GM04503 (cell line): ENCODE data around the gene LRRC34.

Experiments used
- DNase-seq: peaks from one replicate; pipeline ENCODE4 v3.0.0-alpha.2; 2012; ENCODE audit warnings: low read depth

LRRC34 gene, protein sequence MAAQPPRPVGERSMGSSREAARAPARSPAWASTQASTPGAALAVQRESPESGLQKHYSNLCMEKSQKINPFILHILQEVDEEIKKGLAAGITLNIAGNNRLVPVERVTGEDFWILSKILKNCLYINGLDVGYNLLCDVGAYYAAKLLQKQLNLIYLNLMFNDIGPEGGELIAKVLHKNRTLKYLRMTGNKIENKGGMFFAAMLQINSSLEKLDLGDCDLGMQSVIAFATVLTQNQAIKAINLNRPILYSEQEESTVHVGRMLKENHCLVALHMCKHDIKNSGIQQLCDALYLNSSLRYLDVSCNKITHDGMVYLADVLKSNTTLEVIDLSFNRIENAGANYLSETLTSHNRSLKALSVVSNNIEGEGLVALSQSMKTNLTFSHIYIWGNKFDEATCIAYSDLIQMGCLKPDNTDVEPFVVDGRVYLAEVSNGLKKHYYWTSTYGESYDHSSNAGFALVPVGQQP

DNA sequence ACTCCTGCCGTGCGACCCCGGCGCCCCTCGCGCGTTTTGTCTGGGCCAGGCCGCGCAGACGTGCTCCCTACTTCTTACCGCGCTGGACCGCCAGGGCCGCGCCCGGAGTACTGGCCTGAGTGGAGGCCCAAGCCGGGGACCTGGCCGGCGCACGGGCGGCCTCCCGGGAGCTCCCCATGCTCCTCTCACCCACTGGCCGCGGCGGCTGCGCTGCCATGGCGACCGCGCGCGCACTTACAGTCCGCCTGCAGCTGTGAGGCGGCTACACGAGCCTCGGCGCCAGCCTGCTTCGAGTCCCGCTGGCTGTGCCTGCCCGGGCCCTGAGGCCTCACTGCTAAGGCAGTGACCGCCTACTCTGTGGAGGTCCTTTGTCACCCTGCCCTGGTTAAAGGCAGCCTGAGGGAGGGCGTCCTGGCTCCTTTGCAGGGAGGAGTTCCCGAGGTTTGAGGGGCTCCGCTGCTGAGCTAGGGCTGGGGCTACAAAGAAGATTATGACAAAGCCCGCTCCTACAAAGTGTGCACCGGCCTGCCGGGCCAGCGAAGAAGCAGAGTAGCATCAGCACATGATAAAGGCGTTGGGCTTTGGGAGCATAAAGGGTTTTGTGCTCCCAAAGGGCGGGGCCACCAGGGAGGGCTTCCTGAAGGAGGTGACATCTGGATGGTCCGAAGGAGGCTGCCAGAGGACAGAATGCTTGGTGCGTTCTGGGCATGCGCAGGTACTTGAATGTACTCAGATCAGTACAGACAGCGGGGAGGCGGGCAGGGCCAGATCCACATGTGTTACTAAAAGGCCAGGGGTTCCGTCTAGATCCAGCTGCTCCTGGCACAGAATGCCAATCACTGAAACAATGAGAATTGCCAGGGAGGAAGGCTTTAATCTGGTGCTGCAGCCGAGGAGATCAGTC is at the start of gene LRRC34, which contains the start of gene LRRIQ4:
TSS of gene LRRC34 (minus strand) at position 573 of the 904 bp plus-strand sequence. CDS start at position 217, 356 bp downstream.
TSS of gene LRRIQ4 (plus strand) at position 539 of the 904 bp plus-strand sequence. CDS start 9,052 bp downstream, outside the sequence.
- no peak for DNase-seq

DNA sequence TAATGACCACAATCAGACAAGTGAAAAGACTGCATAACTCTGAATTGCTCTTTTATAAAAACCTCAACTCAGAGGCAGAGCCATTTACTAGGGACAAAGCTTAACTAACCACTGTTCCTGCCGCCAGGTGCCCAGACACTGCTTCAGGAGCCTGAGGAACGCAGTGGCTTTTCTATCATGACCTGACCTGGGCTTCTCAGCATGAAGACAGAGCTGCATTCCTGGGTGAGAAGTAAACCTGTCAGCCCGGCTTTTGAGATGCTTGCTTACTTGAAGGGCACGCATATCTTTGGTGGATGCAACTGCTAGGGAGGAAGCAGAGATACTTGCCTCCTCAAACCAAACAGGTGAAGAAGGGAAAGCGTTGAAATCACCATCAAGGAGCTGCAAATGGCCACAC is 49.2 kb upstream of the LRRC34 start:
- no peak for DNase-seq

DNA sequence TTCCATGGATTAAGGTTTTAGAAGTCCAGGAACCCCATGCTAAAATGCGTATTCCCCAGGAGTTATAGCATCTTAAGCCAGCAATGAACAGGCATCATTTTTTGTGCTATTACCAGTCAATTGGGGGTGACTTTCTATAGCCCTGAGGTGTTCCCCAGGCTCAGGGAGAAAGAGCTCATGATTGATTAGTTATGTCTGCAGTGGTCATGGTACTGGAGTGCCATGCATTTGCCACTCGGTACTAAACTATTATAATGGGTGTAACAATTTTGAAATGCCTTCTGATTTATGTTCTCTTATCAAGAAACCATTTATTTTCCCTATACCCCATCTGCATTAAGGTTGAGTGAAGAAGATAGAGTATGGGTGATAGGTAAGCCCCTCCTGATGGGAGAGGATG is 45.1 kb upstream of the LRRC34 start:
- DNase-seq, result no peak

DNA sequence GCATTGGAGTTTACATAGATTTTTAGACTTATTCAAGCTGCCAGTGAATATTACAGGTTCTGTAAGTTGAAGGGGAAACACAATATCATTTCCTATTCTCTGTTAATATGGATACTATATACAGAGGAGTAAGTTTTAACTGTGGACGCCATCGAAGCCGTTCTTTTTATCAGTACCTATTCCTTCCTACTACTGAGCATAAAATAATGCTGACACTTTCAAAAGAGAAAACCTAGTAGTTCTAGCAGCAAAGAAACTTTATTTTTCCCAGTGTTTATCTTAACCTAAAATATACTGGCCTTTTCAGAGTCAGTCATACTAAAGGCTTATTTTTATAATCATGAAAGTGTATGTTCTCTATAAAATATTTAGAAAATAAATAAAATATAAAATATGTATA is 42.8 kb upstream of the LRRC34 start:
- DNase-seq, result no peak

DNA sequence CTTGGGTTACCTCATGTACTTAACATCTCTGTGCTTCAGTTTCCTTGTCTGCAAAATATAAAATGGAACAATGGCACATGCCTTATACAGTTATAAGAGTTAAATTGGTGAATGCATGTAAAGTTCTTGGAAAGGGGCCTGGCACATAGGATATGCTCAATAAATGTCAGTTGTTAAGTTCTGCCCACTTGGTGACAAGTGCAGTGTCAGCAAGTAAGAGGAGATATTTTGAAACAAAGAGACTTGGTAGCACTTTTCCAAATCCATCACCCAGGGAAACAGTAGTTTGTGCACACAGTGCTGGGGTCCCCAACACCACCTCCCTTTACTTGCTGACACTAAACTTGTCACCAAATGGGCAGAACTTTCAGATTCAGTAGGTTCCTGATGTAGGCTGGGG is 37.9 kb upstream of the LRRC34 start:
- DNase-seq, result no peak

DNA sequence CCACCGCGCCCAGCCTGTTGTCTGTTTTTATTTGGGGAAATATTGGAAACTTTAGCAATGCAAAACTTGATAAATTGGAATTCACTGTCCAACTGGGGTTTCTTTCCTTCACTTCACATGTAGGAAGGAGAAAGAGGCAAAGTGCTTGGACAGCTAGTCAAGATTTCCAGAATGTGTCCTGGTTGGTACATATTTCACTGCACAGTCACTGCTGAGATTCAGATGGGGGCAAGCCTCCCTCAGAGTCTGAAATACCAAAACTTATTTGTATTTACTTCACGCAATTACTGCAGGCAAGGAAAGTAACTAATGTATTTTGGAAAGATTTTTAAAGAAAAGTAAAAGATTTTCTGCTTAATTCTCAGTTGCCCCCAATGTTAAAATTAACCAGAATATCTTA is 36.0 kb upstream of the LRRC34 start:
- DNase-seq, result no peak

DNA sequence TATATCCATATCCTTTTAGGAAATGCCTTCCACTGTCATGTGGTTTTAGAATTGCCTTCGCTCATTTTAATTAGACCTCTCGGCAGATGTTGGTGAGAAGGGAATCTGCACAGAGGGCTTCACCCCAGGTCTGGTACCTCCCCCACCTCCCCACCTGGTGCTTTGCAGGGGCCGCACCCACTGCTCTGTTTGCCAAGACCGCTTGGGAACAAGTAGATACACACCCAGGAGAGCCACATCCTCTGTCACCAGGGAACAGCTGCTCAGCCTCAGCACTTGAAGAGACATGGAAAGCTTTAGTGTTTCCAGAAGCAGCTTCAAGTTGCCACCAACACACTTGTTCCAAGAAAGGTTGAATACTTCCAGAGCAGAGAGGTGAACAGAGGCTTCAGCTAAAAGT is 35.2 kb upstream of the LRRC34 start:
- DNase-seq, result no peak

DNA sequence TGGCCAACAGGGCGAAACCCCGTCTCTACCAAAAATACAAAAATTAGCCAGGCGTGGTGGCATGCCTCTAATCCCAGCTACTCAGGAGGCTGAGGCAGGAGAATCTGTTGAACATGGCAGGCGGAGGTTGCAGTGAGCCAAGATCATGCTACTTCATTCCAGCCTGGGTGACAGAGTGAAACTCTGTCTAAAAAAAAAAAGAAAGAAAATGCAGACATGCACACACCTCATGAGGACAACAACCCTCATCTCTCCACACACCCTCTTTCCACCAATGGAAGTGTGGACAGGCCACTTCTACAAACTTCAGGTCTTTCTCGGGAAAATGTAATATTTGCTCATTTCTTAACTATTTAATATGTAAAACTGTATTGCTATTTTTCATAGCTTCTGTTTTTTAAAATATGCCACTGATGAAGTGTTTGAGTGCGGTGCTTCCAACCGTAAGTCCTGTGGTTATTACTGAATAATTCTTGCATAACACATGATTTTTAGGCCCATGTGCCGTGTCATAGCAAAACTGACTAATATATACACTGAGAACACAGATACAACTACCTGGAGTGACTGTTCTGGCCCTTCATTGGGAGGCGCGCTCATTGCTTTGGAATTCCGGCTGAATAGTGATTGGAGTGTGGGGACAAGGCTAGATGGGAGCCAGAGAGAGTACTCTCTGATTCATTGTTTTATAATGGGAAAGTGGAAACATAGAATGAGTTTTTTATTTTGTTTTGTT is 33.9 kb upstream of the LRRC34 start:
- DNase-seq, result peak; percentile 27

DNA sequence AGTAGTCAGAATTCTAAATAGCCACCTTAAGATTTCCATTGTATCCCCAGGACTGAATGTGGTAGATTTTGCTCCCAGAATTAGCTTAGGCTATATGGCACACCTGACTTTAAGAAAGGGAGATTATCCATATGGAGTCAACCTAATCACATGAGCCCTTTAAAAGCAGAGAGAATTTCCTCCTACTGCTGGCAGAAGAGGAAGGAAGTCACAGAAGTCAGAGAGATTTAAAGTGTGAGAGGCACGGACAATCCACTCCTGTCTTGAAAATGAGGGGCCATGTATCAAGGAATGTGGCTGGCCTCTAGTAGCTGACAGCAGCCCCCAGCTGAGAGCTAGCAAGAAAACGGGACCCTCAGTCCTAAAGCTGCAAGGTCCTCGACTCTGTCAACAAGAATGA is 30.3 kb upstream of the LRRC34 start:
- no peak for DNase-seq

DNA sequence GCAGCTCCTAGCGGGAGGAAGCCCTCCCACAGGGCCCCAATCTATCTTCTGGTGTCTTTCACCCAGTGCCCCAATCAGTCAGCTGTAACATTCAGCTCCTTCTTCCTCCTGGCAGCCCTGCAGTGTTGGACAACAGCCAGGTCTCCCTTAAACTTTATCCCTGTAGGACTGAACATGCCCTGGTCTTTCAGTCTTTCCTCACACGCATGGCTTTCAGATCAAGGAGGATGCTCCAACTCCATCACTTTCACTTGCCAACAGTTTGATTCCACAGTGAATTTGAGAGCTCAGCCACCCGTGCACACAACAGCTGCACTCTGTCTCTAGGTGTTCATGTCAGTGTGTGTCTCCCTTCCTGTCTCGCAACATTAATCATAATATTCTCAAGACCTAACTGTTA is 28.5 kb upstream of the LRRC34 start:
- no peak for DNase-seq

DNA sequence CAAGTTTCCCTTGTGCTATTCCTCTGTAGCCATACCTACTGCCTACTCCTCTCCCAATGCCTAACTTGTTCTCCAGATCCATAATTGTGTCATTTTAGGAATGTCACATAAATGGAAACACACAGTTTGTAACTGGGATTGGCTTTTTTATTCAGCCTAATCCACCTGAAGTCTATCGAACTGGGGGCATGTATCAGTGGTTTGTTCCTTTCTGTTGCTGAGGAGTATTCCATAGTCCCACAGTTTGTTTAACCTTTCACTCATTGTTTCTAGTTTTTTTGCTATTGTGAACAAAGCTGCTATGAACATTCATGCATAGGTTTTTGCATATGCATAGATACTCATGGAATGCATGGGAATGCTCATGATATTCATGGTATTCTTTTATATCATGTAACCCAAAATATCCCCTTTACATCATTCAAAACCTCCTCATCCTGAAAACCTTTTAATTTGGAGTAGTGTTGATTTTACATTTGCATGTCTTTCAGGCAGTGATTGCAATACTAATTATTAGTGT is 25.9 kb upstream of the LRRC34 start:
- no peak for DNase-seq

DNA sequence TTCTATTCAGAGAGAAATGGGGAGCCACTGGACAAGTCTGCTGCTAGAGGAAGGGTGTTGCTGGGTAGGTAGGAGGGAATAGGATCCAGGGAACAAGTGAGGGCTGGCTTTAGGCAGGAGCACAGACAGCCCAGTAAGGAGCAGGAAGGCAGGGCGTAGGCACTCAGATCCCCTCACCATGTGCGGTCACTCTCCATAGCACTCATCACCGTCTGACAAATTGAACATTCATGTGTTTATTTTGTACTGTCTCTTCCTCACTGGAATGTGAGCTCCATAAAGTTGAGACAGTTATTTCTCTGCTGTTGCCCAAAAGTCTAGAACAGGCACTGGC is 24.2 kb upstream of the LRRC34 start:
- DNase-seq, result no peak

DNA sequence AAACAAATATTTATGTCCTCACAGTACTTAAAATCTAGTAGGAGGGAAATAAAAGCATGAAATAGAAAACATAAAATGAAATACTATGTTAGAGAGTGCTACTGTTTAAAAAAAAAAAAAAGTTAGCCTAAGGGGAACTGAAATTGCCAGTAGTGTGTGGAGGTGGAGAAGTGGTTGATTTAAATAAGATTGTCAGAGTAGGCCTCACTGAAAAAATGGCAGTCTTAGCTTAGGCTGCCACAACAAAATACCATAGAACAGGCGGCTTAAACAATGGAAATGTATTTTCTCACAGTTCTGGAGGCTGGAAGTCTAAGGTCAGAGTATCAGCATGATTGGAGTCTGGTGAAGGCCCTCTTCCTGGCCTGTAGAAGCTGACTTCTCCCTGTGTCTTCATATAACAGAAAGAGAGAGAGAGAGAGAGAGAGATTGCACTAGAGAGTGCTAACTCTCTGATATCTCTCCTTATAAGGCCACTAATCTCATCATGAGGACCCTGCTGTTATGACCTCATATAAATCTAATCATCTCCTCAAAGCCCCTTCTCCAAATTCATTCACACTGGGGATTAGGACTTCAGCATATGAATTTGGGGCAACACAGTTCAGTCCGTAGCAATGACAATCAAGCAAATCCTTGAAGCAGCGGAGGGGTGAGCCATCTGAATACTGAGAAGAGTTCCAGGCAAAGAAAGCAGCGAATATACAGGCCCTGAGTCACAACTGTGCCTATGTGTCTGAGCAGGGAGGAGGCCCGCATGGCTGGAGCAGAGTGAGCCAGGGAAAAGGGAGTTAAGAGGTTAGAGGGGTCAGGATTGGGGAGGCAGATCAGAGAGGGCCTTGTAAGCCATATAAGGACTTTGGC is 23.6 kb upstream of the LRRC34 start:
- DNase-seq, result no peak

DNA sequence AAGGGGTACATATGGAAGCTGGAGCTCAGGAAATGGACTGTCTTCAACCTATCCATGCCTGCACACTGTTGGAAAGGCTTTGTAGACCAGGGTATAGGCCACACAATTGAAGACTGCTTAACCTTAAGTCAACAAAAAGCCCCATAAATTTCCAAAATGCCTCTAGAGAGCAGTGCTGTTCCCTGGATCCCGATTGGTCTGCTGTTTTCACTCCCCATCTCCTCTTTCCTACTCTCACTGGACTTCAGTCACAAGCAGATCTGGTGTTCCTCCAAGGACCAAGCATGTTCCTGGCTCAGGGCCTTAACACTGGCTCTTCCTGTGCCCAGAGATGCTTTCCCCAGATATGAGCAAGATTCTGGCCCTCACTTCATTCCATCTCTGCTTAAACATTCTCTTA is 22.8 kb upstream of the LRRC34 start:
- no peak for DNase-seq

DNA sequence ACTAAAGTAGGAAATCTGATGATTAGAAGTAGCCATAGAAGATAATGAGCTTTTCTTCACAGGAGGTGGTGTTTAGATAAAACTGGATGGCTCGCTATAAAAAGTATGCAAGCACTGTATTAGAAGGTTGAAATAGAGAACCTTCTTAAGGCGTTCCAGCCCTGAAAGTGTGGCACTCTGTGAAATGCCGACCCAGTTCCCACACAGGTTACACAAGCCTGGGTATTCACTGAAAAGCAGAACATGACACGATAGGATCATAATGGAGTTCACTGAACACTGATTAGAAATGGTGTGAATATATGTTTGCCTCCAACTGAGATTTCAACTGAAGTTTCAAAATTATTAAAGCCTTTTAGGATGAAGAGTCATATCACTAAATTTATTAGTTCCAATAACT is 15.0 kb upstream of the LRRC34 start:
- DNase-seq, result no peak

DNA sequence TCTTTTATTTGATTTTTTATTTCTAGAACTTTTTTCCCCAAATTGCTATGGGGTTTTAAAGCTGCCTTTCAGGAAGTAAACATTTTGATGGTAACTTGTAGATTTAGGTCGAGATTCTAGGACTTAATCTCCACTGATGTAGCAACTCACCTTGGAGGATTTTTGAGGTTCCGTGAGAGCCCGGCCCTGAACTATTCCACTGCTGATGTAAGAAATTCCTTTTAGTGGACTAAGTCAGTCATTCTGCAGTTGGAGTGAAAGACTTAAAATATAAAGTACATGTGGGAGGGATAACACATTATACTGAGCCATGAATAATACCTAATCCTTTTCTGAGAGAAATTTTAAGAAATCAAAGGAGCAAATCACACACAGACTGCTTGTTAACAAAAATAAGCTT is 12.6 kb upstream of the LRRC34 start:
- no peak for DNase-seq

DNA sequence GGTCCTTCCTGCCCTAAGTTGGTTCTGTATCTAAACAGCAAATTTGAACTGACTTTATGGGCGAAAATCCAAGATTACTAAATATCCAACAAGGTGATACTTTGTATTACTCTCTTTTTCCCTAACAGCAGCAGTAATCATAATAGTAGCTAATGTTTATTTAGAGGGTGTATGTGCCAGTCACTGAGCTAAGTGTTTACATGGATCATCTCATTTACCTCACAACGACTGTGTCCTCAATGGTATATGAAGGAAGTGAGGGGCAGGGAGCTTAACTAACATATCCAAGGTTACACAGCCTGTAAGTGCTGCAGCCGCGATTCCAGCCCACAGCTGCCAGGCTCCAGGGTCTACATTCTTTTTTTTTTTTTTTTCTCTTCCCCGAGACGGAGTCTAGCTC is 10.3 kb upstream of the LRRC34 start:
- no peak for DNase-seq

DNA sequence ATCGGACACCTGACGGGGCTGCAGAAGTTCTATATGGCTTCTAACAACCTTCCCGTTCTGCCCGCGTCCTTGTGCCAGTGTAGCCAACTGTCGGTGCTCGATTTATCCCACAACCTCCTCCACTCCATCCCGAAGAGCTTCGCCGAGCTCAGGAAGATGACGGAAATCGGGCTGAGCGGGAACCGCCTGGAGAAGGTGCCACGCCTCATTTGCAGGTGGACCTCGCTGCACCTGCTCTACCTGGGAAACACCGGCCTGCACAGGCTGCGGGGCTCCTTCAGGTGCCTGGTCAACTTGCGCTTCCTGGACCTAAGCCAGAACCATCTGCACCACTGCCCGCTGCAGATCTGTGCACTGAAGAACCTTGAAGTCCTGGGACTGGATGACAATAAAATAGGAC is 9.8 kb upstream of the LRRC34 start:
- DNase-seq, result no peak

DNA sequence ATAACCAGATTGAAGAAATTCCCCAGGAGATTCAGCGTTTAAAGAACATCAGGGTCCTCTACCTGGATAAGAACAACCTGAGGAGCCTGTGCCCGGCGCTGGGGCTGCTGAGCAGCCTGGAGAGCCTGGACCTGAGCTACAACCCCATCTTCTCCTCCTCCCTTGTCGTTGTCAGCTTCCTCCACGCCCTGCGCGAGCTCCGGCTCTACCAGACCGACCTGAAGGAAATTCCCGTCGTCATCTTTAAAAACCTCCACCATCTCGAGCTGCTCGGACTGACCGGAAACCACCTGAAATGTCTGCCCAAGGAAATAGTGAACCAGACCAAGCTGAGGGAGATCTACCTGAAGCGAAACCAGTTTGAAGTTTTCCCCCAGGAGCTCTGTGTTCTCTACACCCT is 9.4 kb upstream of the LRRC34 start:
- DNase-seq, result no peak

DNA sequence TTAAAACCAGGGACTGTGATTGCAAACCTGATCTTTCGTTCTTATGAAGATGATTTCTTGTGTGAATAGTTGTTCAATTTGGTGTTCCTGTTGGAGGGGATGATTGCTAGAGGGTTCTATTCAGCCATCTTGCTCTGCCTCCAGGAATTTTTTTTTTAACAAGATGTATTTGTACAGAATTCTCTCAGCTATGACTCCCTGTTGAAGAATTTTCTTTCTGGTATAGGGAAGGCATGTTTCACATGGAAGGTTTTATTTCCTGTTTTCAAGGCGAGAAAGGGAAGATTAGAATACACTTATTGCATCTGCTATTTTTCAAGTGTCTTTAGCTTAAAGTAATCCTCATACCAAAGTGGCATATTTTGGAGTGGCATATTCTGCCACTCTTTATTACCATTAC is 5.6 kb upstream of the LRRC34 start:
- DNase-seq, result no peak

DNA sequence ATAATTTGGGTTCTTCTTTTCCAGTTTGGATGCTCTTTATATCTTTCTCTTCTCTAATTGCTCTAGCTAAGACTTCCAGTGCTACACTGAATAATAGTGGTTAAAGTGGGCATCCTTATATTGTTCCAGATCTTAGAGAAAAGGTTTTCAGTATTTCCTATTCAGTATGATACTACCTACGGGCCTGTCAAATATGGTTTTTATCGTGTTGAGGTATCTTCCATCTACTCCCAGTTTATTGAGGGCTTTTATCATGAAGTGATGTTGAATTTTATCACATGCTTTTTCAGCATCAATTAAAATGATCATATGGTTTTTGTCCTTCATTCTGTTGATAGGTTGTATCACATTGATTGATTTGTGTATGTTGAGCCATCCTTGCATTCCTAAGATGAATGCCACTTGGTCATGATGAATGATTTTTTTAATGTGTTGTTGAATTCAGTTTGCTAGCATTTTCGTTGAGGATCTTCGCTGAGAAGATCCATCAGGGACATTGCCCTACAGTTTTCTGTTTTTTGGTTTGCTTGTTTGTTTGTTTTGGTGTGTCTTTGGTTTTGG is 3.0 kb upstream of the LRRC34 start:
- no peak for DNase-seq
